H9 (cell line): ENCODE data around the gene MUC2. TPM values are rescaled to one million over a fixed set of nuclear protein-coding genes. Genes with fewer than 3 reads are reported as not detected.

Experiments
- DNase-seq: peaks from one replicate; pipeline ENCODE4 v3.0.0-alpha.2; 2017
- H2AFZ ChIP-seq: one replicate; pipeline ENCODE4 v1.6.1; 2013; ENCODE audit warnings: mild to moderate bottlenecking, low read length, control low read depth, moderate library complexity
- H2AK5ac ChIP-seq: 2 replicates; pipeline ENCODE4 v1.6.1; 2013; ENCODE audit warnings: low read length, control low read depth, mixed read lengths; ENCODE audit not compliant: insufficient read length
- H2BK120ac ChIP-seq: one replicate; pipeline ENCODE4 v1.6.1; 2013; ENCODE audit warnings: low read depth, mild to moderate bottlenecking, low read length, control low read depth, inconsistent platforms; ENCODE audit not compliant: poor library complexity, severe bottlenecking
- H2BK12ac ChIP-seq: 2 replicates; pipeline ENCODE4 v1.6.1; 2013; ENCODE audit warnings: low read length, control low read depth, mixed read lengths, low read depth; ENCODE audit not compliant: insufficient read length
- H2BK15ac ChIP-seq: 2 replicates; pipeline ENCODE4 v1.6.1; 2013; ENCODE audit warnings: low read depth, low read length, control low read depth
- H2BK20ac ChIP-seq: one replicate; pipeline ENCODE4 v1.6.1; 2013; ENCODE audit warnings: low read depth, mild to moderate bottlenecking, low read length, control low read depth, inconsistent platforms; ENCODE audit not compliant: poor library complexity, severe bottlenecking
- H2BK5ac ChIP-seq: 2 replicates; pipeline ENCODE4 v1.6.1; 2013; ENCODE audit warnings: low read length, control low read depth, mixed read lengths; ENCODE audit not compliant: insufficient read length
- H3K14ac ChIP-seq: 2 replicates; pipeline ENCODE4 v1.6.1; 2013; ENCODE audit warnings: low read length, control low read depth; ENCODE audit not compliant: insufficient read depth
- H3K18ac ChIP-seq: 2 replicates; pipeline ENCODE4 v1.6.1; 2013; ENCODE audit warnings: low read depth, mild to moderate bottlenecking, mixed read lengths, low read length, control low read depth; ENCODE audit not compliant: insufficient read length
- H3K23ac ChIP-seq: 2 replicates; pipeline ENCODE4 v1.6.1; 2013; ENCODE audit warnings: low read length, control low read depth, mixed read lengths, low read depth; ENCODE audit not compliant: insufficient read length
- H3K23me2 ChIP-seq: 2 replicates; pipeline ENCODE4 v1.6.1; 2013; ENCODE audit warnings: low read depth, mild to moderate bottlenecking, mixed read lengths, low read length, control low read depth; ENCODE audit not compliant: insufficient read length, poor library complexity, severe bottlenecking
- H3K27ac ChIP-seq: 2 replicates; pipeline ENCODE4 v1.5.1; 2013; ENCODE audit warnings: low read length, control low read depth, mixed read lengths, low read depth; ENCODE audit not compliant: insufficient read length
- H3K27me3 ChIP-seq: 2 replicates; pipeline ENCODE4 v1.6.1; 2013; ENCODE audit warnings: low read length, control low read depth, inconsistent platforms; ENCODE audit not compliant: insufficient read depth
- H3K4ac ChIP-seq: 2 replicates; pipeline ENCODE4 v1.6.1; 2013; ENCODE audit warnings: low read depth, mild to moderate bottlenecking, control low read depth, inconsistent platforms, low read length, moderate library complexity
- H3K4me1 ChIP-seq: 2 replicates; pipeline ENCODE4 v1.6.1; 2013; ENCODE audit warnings: low read length, control low read depth, inconsistent platforms; ENCODE audit not compliant: insufficient read depth
- H3K4me2 ChIP-seq: 2 replicates; pipeline ENCODE4 v1.6.1; 2013; ENCODE audit warnings: low read length, control low read depth, mixed read lengths; ENCODE audit not compliant: insufficient read length, insufficient read depth
- H3K56ac ChIP-seq: 2 replicates; pipeline ENCODE4 v1.6.1; 2013; ENCODE audit warnings: low read depth, mild to moderate bottlenecking, mixed read lengths, low read length, control low read depth; ENCODE audit not compliant: insufficient read length
- H3K79me1 ChIP-seq: 2 replicates; pipeline ENCODE4 v1.6.1; 2013; ENCODE audit warnings: low read depth, mild to moderate bottlenecking, moderate library complexity, low read length, control low read depth, inconsistent platforms; ENCODE audit not compliant: insufficient read depth, poor library complexity, severe bottlenecking
- H3K79me2 ChIP-seq: 2 replicates; pipeline ENCODE4 v1.6.1; 2013; ENCODE audit warnings: low read length, control low read depth, inconsistent platforms; ENCODE audit not compliant: insufficient read depth
- H3K9ac ChIP-seq: 2 replicates; pipeline ENCODE4 v1.6.1; 2013; ENCODE audit warnings: low read length, control low read depth, mixed read lengths; ENCODE audit not compliant: insufficient read length; ENCODE audit errors: extremely low read depth
- H3K9me3 ChIP-seq: one replicate; pipeline ENCODE4 v1.6.1; 2013; ENCODE audit warnings: low read depth, low read length, inconsistent platforms; ENCODE audit not compliant: control insufficient read depth
- H3T11ph ChIP-seq: one replicate; pipeline ENCODE4 v1.6.1; 2013; ENCODE audit warnings: mild to moderate bottlenecking, low read length, control low read depth, inconsistent platforms
- H4K20me1 ChIP-seq: one replicate; pipeline ENCODE4 v1.6.1; 2013; ENCODE audit not compliant: control insufficient read depth, insufficient read length, insufficient read depth
- H4K5ac ChIP-seq: 2 replicates; pipeline ENCODE4 v1.6.1; 2013; ENCODE audit warnings: low read depth, mild to moderate bottlenecking, mixed read lengths, low read length, control low read depth; ENCODE audit not compliant: insufficient read length
- H4K8ac ChIP-seq: replicated peaks from 2 replicates; pipeline ENCODE4 v1.6.1; 2013; ENCODE audit warnings: low read length, control low read depth, mixed read lengths, low read depth; ENCODE audit not compliant: insufficient read length
- H4K91ac ChIP-seq: 2 replicates; pipeline ENCODE4 v1.6.1; 2013; ENCODE audit warnings: low read depth, mild to moderate bottlenecking, moderate library complexity, mixed read lengths, low read length, control low read depth; ENCODE audit not compliant: insufficient read length
- H3K27ac Mint-ChIP-seq, 3 experiments: 2 replicates in 2 of 3; 3 replicates in 1 of 3; pipeline ENCODE4 v1.8.0; 2020 to 2021; ENCODE audit warnings: mixed read lengths in 3 of 3, mild to moderate bottlenecking in 1 of 3, moderate library complexity in 1 of 3
- H3K27me3 Mint-ChIP-seq: 2 replicates; pipeline ENCODE4 v1.8.0; 2021; ENCODE audit warnings: low read depth, mild to moderate bottlenecking, moderate library complexity, mixed read lengths
- H3K36me3 Mint-ChIP-seq, 3 experiments: 2 replicates in 2 of 3; 3 replicates in 1 of 3; pipeline ENCODE4 v1.8.0; 2020 to 2021; ENCODE audit warnings: low read depth in 3 of 3, mixed read lengths in 3 of 3; ENCODE audit not compliant: insufficient read depth in 1 of 3
- H3K4me1 Mint-ChIP-seq, 2 experiments: 2 replicates each; pipeline ENCODE4 v1.8.0; 2020; ENCODE audit warnings: mixed read lengths in 2 of 2
- H3K4me3 Mint-ChIP-seq, 2 experiments: 2 replicates in 1 of 2; 3 replicates in 1 of 2; pipeline ENCODE4 v1.8.0; 2020 to 2021; ENCODE audit warnings: mild to moderate bottlenecking in 2 of 2, mixed read lengths in 2 of 2, moderate library complexity in 1 of 2
- H3K9me3 Mint-ChIP-seq, 2 experiments: 2 replicates in 1 of 2; 3 replicates in 1 of 2; pipeline ENCODE4 v1.8.0; 2020; ENCODE audit warnings: mild to moderate bottlenecking in 2 of 2, mixed read lengths in 2 of 2, moderate library complexity in 1 of 2
- WGBS: extraction: QIAGEN DNeasy Blood & Tissue Kit; methylation state at CpG from one replicate; pipeline ENCODE4 v1.1.7; 2013; ENCODE audit warnings: missing lambda C conversion rate, low lambda C conversion rate, mixed read lengths; ENCODE audit not compliant: insufficient read length; ENCODE audit errors: extremely low coverage; 5-methylcytosine and 5-hydroxymethylcytosine counted together
- total RNA-seq: library from RNA; stranded (reverse); gene quantifications from 2 replicates; pipeline ENCODE4 v1.2.1, GENCODE V29; 2021
- TF ChIP-seq, protein P1 (sequence below): fragments of 200-600 bp; sonication (generic); conservative IDR thresholded peaks from 3 replicates; pipeline ENCODE4 v1.8.0; 2021; ENCODE audit warnings: antibody characterized with exemption, mild to moderate bottlenecking

The MUC2 gene
- total RNA-seq, 1 experiment from 2014 or later, result not detected

DNA sequence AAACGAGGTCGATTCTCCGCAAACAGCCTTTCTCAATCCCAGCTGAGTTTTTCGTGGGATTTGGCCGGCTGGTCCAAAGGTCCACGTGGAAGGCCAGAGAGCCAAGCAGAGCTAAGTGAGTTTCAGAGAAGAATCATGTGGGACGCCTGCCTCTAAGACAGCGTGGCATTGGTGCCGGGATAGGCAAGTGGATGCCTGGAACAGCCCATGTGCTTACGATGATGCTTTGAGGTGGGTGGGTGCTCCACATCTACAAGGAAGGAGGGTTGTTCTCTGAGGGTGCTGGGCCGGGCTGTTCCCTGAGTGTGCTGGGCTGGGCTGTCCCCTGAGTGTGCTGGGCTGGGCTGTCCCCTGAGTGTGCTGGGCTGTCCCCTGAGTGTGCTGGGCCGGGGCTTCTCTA is 41.4 kb downstream of the MUC2 start:
- Mint-ChIP-seq H3K4me3 (no peak overlapping the region), H3K9me3 (no peaks in the 10 kb centered on the region; a peak in 3 of 5 replicates), H3K36me3 (no peaks in the 10 kb centered on the region), H3K27me3 (peaks cover 7% of the 10 kb centered on the region), H3K27ac (no peak overlapping the region), H3K4me1 (peaks cover 2 to 5% of the 10 kb centered on the region in 2 experiments; a peak in 2 of 4 replicates)
- Histone ChIP-seq H2BK20ac (no peak overlapping the region), H3K79me2 (no peaks in the 10 kb centered on the region), H4K20me1 (no peaks in the 10 kb centered on the region), H4K5ac (no peak overlapping the region), H3T11ph (no peak overlapping the region), H3K4me1 (no peaks in the 10 kb centered on the region), H2BK5ac (no peak overlapping the region), H2BK120ac (no peak overlapping the region), H3K9me3 (no peaks in the 10 kb centered on the region), H3K79me1 (no peaks in the 10 kb centered on the region), H2AFZ (no peak overlapping the region), H3K4ac (no peak overlapping the region), H3K18ac (no peak overlapping the region), H2BK12ac (no peak overlapping the region), H2AK5ac (no peak overlapping the region), H3K9ac (no peak overlapping the region), H3K23ac (no peak overlapping the region), H3K4me2 (no peak overlapping the region), H3K27ac (no peak overlapping the region), H4K8ac (no peak overlapping the region), H4K91ac (no peak overlapping the region), H3K14ac (no peak overlapping the region), H3K27me3 (no peaks in the 10 kb centered on the region), H2BK15ac (no peak overlapping the region), H3K56ac (no peak overlapping the region), H3K23me2 (no peaks in the 10 kb centered on the region)
- TF ChIP-seq, protein P1, sequence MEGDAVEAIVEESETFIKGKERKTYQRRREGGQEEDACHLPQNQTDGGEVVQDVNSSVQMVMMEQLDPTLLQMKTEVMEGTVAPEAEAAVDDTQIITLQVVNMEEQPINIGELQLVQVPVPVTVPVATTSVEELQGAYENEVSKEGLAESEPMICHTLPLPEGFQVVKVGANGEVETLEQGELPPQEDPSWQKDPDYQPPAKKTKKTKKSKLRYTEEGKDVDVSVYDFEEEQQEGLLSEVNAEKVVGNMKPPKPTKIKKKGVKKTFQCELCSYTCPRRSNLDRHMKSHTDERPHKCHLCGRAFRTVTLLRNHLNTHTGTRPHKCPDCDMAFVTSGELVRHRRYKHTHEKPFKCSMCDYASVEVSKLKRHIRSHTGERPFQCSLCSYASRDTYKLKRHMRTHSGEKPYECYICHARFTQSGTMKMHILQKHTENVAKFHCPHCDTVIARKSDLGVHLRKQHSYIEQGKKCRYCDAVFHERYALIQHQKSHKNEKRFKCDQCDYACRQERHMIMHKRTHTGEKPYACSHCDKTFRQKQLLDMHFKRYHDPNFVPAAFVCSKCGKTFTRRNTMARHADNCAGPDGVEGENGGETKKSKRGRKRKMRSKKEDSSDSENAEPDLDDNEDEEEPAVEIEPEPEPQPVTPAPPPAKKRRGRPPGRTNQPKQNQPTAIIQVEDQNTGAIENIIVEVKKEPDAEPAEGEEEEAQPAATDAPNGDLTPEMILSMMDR, result no peak
- WGBS, result no CpG with 5 or more reads among the region's 12 CpGs
- no peak for DNase-seq
